Large intestine (tissue), 3 donors: ENCODE data around the gene MEX3A. TPM values are rescaled to one million over a fixed set of nuclear protein-coding genes. Genes with fewer than 3 reads are reported as not detected.

ENCODE experiments used
- DNase-seq, 2 donors: peaks; one replicate each; pipeline versions ENCODE4 v3.0.0 to v3.0.0-alpha.2; 2013
- H3K27ac ChIP-seq: one replicate; pipeline ENCODE4 v1.5.1; 2013; ENCODE audit warnings: low read length
- H3K27me3 ChIP-seq: 2 replicates; pipeline ENCODE4 v1.6.1; 2013; ENCODE audit warnings: low read length; ENCODE audit not compliant: control insufficient read depth, insufficient read depth
- H3K36me3 ChIP-seq: 2 replicates; pipeline ENCODE4 v1.6.1; 2013; ENCODE audit warnings: low read length; ENCODE audit not compliant: control insufficient read depth, insufficient read depth
- H3K4me1 ChIP-seq: one replicate; pipeline ENCODE4 v1.6.1; 2013; ENCODE audit warnings: low read length; ENCODE audit not compliant: control insufficient read depth, insufficient read depth
- H3K4me3 ChIP-seq: one replicate; pipeline ENCODE4 v1.5.1; 2013; ENCODE audit warnings: low read length
- H3K9me3 ChIP-seq: one replicate; pipeline ENCODE4 v1.6.1; 2013; ENCODE audit warnings: mild to moderate bottlenecking, low read depth, low read length, moderate library complexity; ENCODE audit not compliant: control insufficient read depth
- WGBS: methylation state at CpG from one replicate; pipeline ENCODE4 v1.1.5; 2013; ENCODE audit warnings: low lambda C conversion rate; ENCODE audit not compliant: insufficient coverage; 5-methylcytosine and 5-hydroxymethylcytosine counted together
- polyA plus RNA-seq: library from polyadenylated mRNA; unstranded; fragments of 120-200 nt; gene quantifications from one replicate; pipeline ENCODE4 v1.2.1, GENCODE V29; 2013

Gene MEX3A
- polyA plus RNA-seq, 1 donor: 8.4 TPM

DNA sequence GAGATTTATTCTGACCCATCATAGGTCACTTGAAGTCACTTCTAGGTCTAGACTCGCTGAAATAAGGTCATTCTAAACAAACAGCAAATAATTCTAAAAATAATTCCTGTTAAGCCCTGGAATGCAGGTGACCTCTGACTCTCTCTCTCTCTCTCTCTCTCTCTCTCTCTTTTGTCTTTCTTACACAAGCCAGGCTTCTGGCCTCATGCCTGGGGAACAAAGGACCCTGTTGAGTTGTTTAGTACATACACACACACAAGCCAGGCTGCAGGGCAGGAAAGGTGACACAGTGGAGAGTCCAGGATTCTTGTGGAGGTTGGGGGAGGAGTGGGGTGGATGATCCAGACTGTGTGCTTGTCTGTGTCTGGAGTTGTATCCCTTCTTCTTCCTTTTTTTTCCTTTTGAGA, 4.0 kb upstream of the MEX3A start:
- Histone ChIP-seq H3K27me3 (no peaks in the 10 kb centered on the region), H3K27ac (no peak overlapping the region), H3K36me3 (no peaks in the 10 kb centered on the region), H3K4me3 (no peak overlapping the region), H3K4me1 (peaks cover 6% of the 10 kb centered on the region), H3K9me3 (peaks cover 3% of the 10 kb centered on the region)
- DNase-seq: no peak
- no CpG with 5 or more reads among the region's 1 CpG for WGBS

- Histone ChIP-seq H3K27ac (no peak overlapping the region), H3K9me3 (peaks cover 3% of the 10 kb centered on the region), H3K4me1 (peaks cover 8% of the 10 kb centered on the region), H3K36me3 (no peaks in the 10 kb centered on the region), H3K4me3 (peak overlapping the region; percentile 94), H3K27me3 (no peaks in the 10 kb centered on the region)
- no CpG with 5 or more reads among the region's 7 CpGs for WGBS
- DNase-seq: no peak
These were observed 1.8 kb upstream of the MEX3A start for GRCh38 chr1:156083800-156084790.

GRCh38 chr1:156081917-156082308, 352 bp downstream of the MEX3A start:
- Histone ChIP-seq H3K27ac (peak overlapping the region; percentile 80), H3K9me3 (peaks cover 9% of the 10 kb centered on the region), H3K4me1 (peaks cover 13% of the 10 kb centered on the region), H3K4me3 (peak overlapping the region; percentile 94), H3K27me3 (no peaks in the 10 kb centered on the region), H3K36me3 (peaks cover 7% of the 10 kb centered on the region)
- no peak for DNase-seq
- no CpG with 5 or more reads among the region's 10 CpGs for WGBS

GRCh38 chr1:156081180-156081916, 917 bp downstream of the MEX3A start:
- DNase-seq: peak in 1 of 2 donors; percentile 42
- Histone ChIP-seq H3K4me3 (peak overlapping the region; percentile 94), H3K27ac (peak overlapping the region; percentile 43), H3K4me1 (peaks cover 15% of the 10 kb centered on the region), H3K27me3 (no peaks in the 10 kb centered on the region), H3K36me3 (peaks cover 8% of the 10 kb centered on the region), H3K9me3 (peaks cover 11% of the 10 kb centered on the region)
- no CpG with 5 or more reads among the region's 61 CpGs for WGBS

DNA sequence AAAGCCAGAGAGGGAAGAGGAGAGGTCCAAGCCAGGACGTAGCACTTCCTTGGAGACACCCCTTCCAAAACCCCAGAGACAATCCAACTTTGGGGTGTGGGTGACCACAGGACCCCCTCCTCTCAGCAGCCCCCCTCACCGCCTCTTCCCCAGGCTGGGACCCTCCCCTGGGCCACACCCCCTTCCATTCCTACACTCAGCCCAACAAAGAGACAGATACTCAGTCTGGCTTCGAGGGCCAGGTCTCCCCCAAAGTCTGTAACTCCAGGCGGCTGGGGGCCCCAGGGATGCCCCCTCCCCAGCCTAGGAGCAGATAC, 1.4 kb downstream of the MEX3A start:
- Histone ChIP-seq H3K27ac (no peak overlapping the region), H3K4me3 (peak overlapping the region; percentile 61), H3K9me3 (peaks cover 11% of the 10 kb centered on the region), H3K4me1 (peaks cover 20% of the 10 kb centered on the region), H3K27me3 (no peaks in the 10 kb centered on the region), H3K36me3 (peaks cover 11% of the 10 kb centered on the region)
- no peak for DNase-seq
- WGBS: no CpG with 5 or more reads among the region's 4 CpGs

DNA sequence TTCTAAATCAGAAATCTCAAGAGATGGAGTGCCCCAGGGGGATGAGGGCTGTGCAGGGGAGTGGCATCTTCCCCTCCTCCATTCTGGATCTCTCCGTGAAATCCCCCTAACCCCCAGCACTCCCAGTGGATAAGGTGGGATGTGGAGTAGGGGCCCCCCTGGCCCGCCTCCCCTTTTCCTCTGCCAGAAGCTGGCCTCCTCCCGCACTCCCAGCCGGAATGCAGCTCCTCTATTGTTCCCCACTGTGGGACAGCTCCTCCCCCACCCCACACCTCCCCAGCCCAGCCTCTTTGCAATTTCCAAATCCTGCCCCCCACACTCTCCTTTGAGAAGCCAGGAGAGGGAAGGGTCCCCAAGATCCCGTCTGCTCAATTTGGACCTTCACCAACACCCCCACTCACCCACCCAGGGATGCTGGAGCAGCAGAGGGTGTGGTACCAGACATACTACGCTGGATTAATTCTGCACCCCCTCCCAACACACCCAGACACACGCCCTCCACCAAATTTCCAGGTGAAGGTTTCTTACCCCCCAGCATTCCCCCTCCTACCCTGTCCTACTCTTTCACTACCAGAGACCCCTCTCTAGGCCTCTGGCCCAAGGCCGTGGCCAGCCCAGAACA, 1.9 kb downstream of the MEX3A start:
- WGBS: no CpG with 5 or more reads among the region's 8 CpGs
- H3K4me1 ChIP-seq: peaks cover 23% of the 10 kb centered on the region
- H3K36me3 ChIP-seq: peaks cover 12% of the 10 kb centered on the region
- no peaks in the 10 kb centered on the region for H3K27me3 ChIP-seq
- peaks cover 11% of the 10 kb centered on the region for H3K9me3 ChIP-seq
- peak overlapping the region; percentile 3 for H3K27ac ChIP-seq
- peak overlapping the region; percentile 61 for H3K4me3 ChIP-seq
- DNase-seq: no peak

DNA sequence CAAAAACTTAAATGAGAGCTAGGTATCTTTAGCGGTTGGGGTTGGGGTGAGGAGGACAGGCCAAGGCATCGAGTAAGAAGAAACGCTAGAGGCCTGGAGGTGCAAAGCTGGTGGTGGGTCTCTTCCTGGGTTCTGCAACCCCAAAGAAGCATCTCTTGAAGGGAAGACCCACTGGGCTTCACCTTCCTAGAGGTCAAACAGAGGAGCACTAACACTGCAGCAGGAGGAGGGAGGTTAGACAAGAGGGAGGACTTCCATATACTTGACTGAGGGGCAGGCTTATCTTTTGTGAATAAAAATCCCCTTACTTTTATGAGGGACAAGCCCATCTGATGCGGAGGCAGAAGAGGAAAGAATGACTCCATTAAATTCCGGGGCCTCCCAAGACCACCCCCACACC, 2.5 kb downstream of the MEX3A start:
- no peak for DNase-seq
- 85% methylated on average over 2 of the region's 5 CpGs for WGBS
- Histone ChIP-seq H3K9me3 (peaks cover 11% of the 10 kb centered on the region), H3K4me1 (peaks cover 26% of the 10 kb centered on the region), H3K36me3 (peaks cover 15% of the 10 kb centered on the region), H3K27ac (no peak overlapping the region), H3K27me3 (no peaks in the 10 kb centered on the region), H3K4me3 (peak overlapping the region; percentile 61)

GRCh38 chr1:156078728-156079127, 3.5 kb downstream of the MEX3A start:
- Histone ChIP-seq H3K27ac (no peak overlapping the region), H3K4me1 (peaks cover 25% of the 10 kb centered on the region)
- DNase-seq: no peak

DNA sequence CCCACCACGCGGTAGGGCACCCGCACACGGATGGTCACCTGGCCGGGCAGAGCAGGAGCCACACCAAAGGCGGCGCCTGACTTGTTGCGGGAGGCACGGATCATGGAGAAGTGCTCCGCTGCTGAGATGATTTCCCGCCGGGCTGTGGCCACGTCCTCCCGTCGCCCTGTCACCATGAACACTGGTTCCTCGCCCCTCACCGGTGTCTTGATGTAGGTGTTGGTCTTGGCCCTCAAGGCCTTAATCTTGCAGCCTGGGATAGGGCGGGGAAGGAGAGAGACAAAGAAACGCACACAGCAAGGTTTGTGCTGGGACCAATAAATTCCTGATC, 4.9 kb downstream of the MEX3A start:
- Histone ChIP-seq H3K27me3 (no peaks in the 10 kb centered on the region), H3K9me3 (peaks cover 11% of the 10 kb centered on the region), H3K27ac (no peak overlapping the region), H3K4me1 (peaks cover 22% of the 10 kb centered on the region), H3K4me3 (peak overlapping the region; percentile 42), H3K36me3 (peaks cover 27% of the 10 kb centered on the region)
- no CpG with 5 or more reads among the region's 19 CpGs for WGBS
- DNase-seq: no peak

More at GRCh38 chr1:156078728-156079127, 3.5 kb downstream of the MEX3A start:
- H3K9me3 ChIP-seq: peaks cover 11% of the 10 kb centered on the region
- H3K36me3 ChIP-seq: peaks cover 18% of the 10 kb centered on the region
- no peaks in the 10 kb centered on the region for H3K27me3 ChIP-seq
- WGBS: 80% methylated on average over 1 of the region's 5 CpGs
- no peak overlapping the region for H3K4me3 ChIP-seq
